ENCODE measurements around the gene RSL24D1. TPM values are rescaled to one million over a fixed set of nuclear protein-coding genes. Genes with fewer than 3 reads are reported as not detected.

RSL24D1 gene
- total RNA-seq, 1 experiment from 2014 or later, result 111 TPM

DNA sequence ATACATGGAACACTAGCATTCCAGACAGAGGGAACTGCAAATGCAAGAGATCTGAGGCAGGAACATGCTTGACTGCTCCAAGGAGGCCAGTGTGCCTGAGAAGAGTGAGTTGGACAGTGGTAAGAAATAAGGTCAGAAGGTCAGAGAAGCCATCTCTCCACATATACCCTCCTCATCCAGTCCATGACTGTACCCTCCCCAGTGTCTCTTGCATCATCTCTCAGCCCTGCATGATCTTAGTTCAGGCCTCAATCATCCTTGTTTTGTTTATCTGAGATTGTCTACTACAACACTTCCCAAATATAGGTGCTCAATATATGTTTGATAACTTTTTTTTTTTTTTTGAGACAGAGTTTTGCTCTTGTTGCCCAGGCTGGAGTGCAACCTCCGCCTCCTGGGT is 5.5 kb upstream of the RSL24D1 start:
- ChIA-PET POLR2A (ENCODE audit: low non-redundant PET) (no interaction called here), CTCF (no interaction called here)
- TF ChIP-seq EZH2 (IDR thresholded peaks at IDR 0.05; ENCODE audit: borderline replicate concordance, low read depth, low read length, poor library complexity, severe bottlenecking), result no peak
- TF ChIP-seq, protein P1, sequence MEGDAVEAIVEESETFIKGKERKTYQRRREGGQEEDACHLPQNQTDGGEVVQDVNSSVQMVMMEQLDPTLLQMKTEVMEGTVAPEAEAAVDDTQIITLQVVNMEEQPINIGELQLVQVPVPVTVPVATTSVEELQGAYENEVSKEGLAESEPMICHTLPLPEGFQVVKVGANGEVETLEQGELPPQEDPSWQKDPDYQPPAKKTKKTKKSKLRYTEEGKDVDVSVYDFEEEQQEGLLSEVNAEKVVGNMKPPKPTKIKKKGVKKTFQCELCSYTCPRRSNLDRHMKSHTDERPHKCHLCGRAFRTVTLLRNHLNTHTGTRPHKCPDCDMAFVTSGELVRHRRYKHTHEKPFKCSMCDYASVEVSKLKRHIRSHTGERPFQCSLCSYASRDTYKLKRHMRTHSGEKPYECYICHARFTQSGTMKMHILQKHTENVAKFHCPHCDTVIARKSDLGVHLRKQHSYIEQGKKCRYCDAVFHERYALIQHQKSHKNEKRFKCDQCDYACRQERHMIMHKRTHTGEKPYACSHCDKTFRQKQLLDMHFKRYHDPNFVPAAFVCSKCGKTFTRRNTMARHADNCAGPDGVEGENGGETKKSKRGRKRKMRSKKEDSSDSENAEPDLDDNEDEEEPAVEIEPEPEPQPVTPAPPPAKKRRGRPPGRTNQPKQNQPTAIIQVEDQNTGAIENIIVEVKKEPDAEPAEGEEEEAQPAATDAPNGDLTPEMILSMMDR (conservative IDR thresholded peaks at IDR 0.05; ENCODE audit: low read depth, low read length), result no peak

DNA sequence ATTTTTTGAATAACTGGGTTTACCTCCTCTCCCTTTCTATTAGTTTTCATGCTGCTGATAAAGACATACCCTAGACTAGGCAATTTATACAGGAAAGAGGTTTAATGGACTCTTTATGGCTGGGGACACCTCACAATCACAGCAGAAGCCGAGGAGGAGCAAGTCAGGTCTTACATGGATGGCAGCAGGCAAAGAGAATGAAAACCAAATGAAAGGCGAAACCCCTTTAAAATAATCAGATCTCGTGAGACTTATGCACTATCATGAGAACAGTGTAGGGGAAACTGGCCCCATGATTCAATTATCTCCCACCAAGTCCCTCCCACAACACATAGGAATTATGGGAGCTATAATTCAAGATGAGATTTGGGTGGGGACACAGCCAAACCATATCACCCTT is 2.0 kb upstream of the RSL24D1 start:
- H3K36me3 ChIP-seq (ENCODE audit: insufficient read depth, low read length, poor library complexity, severe bottlenecking), result no peaks in the 10 kb centered on the region
- ChIA-PET POLR2A (ENCODE audit: low non-redundant PET) (no interaction called here), CTCF (no interaction called here)
- H3K27ac ChIP-seq (ENCODE audit: low read depth, low read length, poor library complexity, severe bottlenecking), result no peak overlapping the region
- BruUV-seq (replicated peaks), result no TSS peak
- H3K27me3 ChIP-seq (replicated peaks; ENCODE audit: insufficient read depth, low read depth, low read length, poor library complexity), result no peaks in the 10 kb centered on the region
- H3K9me3 ChIP-seq (ENCODE audit: low read depth, low read length, poor library complexity, severe bottlenecking), result no peaks in the 10 kb centered on the region
- H3K4me3 ChIP-seq (ENCODE audit: low read depth, low read length, poor library complexity, severe bottlenecking), result no peak overlapping the region
- intact Hi-C loops (cut with micrococcal nuclease; ENCODE audit: unreplicated experiment), result no loop called here
- DNase-seq (ENCODE audit: low spot score), result no peak
- no peak for TF ChIP-seq EZH2 (IDR thresholded peaks at IDR 0.05; ENCODE audit: borderline replicate concordance, low read depth, low read length, poor library complexity, severe bottlenecking)
- TF ChIP-seq, protein P1 (conservative IDR thresholded peaks at IDR 0.05; ENCODE audit: low read depth, low read length), result no peak
- peaks cover 15% of the 10 kb centered on the region for H3K4me1 ChIP-seq (ENCODE audit: insufficient read depth, low read length, poor library complexity, severe bottlenecking)

More for the DNA sequence above, 5.5 kb upstream of the RSL24D1 start:
- no TSS peak for BruUV-seq (replicated peaks)
- H3K27ac ChIP-seq (ENCODE audit: low read depth, low read length, poor library complexity, severe bottlenecking), result no peak overlapping the region
- H3K27me3 ChIP-seq (replicated peaks; ENCODE audit: insufficient read depth, low read depth, low read length, poor library complexity), result no peaks in the 10 kb centered on the region
- peaks cover 3% of the 10 kb centered on the region for H3K4me1 ChIP-seq (ENCODE audit: insufficient read depth, low read length, poor library complexity, severe bottlenecking)
- no peaks in the 10 kb centered on the region for H3K9me3 ChIP-seq (ENCODE audit: low read depth, low read length, poor library complexity, severe bottlenecking)
- no peak overlapping the region for H3K4me3 ChIP-seq (ENCODE audit: low read depth, low read length, poor library complexity, severe bottlenecking)
- no peaks in the 10 kb centered on the region for H3K36me3 ChIP-seq (ENCODE audit: insufficient read depth, low read length, poor library complexity, severe bottlenecking)
- no peak for DNase-seq (ENCODE audit: low spot score)
- intact Hi-C loops (cut with micrococcal nuclease; ENCODE audit: unreplicated experiment), result no loop called here

DNA sequence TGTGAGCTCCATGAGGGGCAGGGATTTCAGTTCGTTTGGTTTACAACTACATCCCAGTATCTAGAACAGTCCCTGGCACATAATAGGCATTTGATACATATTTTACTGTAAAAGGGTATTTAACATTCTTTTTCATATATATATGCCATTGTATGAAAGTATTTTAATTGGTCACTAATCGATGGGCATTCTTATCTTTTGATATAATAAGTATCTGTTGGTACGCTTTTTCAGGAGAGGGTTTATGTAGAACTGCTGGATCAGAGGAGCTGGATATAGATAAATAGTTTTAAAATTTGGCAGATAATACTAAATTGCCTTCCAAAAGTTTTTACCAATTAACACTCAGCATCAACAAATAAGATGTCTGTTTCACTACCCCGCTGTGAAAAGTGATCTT is 978 bp upstream of the RSL24D1 start:
- no peaks in the 10 kb centered on the region for H3K27me3 ChIP-seq (replicated peaks; ENCODE audit: insufficient read depth, low read depth, low read length, poor library complexity)
- H3K4me1 ChIP-seq (ENCODE audit: insufficient read depth, low read length, poor library complexity, severe bottlenecking), result peaks cover 15% of the 10 kb centered on the region
- no peaks in the 10 kb centered on the region for H3K9me3 ChIP-seq (ENCODE audit: low read depth, low read length, poor library complexity, severe bottlenecking)
- ChIA-PET POLR2A (ENCODE audit: low non-redundant PET) (no interaction called here), CTCF (interaction anchor here (1.1 kb wide), 1 partner anchor 242 kb away, joined by 3 read pairs; no protein-coding TSS in a partner anchor)
- DNase-seq (ENCODE audit: low spot score), result no peak
- H3K4me3 ChIP-seq (ENCODE audit: low read depth, low read length, poor library complexity, severe bottlenecking), result peak overlapping the region; percentile 97
- H3K36me3 ChIP-seq (ENCODE audit: insufficient read depth, low read length, poor library complexity, severe bottlenecking), result peaks cover 7% of the 10 kb centered on the region
- H3K27ac ChIP-seq (ENCODE audit: low read depth, low read length, poor library complexity, severe bottlenecking), result peak overlapping the region; percentile 95
- TF ChIP-seq EZH2 (IDR thresholded peaks at IDR 0.05; ENCODE audit: borderline replicate concordance, low read depth, low read length, poor library complexity, severe bottlenecking), result no peak
- TF ChIP-seq, protein P1 (conservative IDR thresholded peaks at IDR 0.05; ENCODE audit: low read depth, low read length), result no peak
- intact Hi-C loops (cut with micrococcal nuclease; ENCODE audit: unreplicated experiment), result no loop called here
- no TSS peak for BruUV-seq (replicated peaks)

Measured in A673 (cell line).